HG02885 (cell line): ENCODE data around the gene NHLRC4.

Experiments
- ATAC-seq: cut with Tn5 transposase; IDR thresholded peaks from one replicate; pipeline ENCODE4 v1.9.1; 2021; ENCODE audit warnings: mild to moderate bottlenecking; ENCODE audit not compliant: unreplicated experiment, poor library complexity

Gene NHLRC4

GRCh38 chr16:580946-581498 lies 14.2 kb downstream of the NHLRC4 start:
- ATAC-seq, result no peak

DNA sequence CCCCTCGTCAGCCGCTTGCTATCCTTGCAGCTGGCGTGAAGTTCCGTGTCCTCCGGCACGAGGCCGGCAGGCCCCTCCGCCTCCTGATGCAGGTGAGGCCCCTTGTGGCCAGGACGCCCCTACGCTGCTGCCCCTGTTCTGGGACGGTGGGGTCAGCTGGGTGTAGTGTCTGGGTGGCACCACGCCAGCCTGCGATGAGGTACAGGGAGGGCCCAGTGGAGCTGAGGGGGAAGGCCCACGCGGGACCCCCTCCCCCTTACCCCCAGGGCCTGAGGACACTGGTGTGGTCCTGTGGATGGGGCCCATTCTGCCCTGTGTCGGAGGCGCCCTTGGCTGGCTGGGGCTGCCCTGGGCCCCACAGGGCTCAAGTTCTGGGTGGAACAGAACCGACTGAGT lies 15.4 kb downstream of the NHLRC4 start:
- no peak for ATAC-seq

DNA sequence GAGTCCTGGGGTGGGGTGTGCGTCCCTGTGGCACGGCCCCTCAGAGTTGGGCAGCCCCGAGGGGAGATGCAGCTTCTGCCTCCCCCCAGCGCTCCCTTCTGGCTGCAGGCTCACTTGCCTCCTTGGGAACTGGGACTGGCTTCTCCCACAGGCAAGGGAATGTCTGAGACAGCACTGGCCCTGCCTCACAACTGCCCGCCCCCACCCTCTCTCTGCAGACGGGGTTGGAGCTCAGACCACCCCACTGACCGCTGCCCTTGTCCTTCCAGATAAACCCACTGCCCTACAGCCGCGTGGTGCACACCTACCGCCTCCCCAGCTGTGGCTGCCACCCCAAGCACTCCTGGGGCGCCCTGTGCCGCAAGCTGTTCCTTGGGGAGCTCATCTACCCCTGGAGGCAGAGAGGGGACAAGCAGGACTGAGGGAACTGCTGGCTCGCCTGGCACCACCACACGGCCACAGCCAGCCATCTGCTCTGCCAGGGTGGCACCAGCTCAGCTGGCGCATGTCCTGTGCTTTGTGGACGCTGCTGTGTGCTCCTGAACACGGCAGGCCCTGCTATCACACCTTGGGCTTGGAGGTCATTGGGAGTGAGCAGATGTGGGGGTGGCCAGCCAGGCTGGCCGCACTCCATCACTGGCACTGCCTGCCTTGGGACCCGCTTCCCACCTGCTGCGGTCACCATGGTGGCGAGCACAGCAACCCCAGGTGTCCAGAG lies 16.0 kb downstream of the NHLRC4 start:
- no peak for ATAC-seq

DNA sequence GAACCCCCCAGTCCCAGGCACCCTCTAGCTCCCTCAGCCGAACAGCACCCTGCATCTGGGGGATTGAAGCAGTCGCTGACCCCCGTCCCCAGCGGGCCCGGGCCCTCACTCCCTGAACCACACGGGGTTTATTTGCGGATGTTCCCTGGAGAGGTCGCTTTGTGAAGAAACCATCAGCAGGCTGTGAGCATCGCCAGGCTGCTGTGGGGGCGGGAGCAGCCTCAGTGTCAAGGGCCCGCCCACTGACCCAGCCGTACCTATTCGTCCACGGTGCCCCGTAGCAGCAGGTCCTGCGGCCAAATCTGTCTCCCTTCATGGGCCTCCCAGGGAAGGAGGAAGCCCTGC lies 16.6 kb downstream of the NHLRC4 start:
- ATAC-seq, result no peak

GRCh38 chr16:583815-584591 lies 17.2 kb downstream of the NHLRC4 start:
- ATAC-seq, result no peak

DNA sequence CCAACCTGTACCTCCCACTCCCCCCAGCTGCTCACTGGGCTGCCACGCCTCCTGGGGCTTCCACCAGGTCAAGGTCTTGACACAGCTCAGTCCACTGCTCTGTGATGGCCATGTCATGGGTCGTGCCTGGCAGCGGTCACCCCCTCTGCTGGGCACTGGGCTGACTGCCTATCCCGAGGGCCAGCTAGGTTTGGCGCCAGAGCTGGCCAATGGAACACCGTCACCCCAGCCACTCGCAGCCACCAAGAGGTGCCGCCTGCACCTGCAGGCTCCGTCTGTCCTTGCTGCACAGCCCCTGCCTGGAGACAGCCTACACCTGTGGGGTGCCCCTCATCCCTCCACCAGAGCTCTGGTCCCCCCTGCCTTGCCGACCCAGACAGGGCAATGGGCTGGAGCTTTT lies 18.5 kb downstream of the NHLRC4 start:
- ATAC-seq, result no peak

GRCh38 chr16:586047-586644 lies 19.3 kb downstream of the NHLRC4 start:
- no peak for ATAC-seq

- no peak for ATAC-seq
Measured at GRCh38 chr16:586645-587590, 20.1 kb downstream of the NHLRC4 start.

DNA sequence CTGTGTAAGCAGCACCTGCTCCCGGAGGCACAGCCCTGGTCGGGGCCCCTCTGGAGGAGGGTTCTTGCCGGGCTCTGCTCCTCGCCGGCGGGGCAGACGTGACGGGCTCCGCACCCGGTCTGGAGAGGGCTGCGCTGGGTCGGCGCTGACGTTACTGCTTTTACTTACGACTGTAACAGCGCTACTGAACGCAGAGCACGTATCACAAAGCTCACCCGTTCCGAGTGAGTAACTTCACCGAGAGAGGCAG lies 21.8 kb downstream of the NHLRC4 start:
- ATAC-seq, result peak; percentile 11

DNA sequence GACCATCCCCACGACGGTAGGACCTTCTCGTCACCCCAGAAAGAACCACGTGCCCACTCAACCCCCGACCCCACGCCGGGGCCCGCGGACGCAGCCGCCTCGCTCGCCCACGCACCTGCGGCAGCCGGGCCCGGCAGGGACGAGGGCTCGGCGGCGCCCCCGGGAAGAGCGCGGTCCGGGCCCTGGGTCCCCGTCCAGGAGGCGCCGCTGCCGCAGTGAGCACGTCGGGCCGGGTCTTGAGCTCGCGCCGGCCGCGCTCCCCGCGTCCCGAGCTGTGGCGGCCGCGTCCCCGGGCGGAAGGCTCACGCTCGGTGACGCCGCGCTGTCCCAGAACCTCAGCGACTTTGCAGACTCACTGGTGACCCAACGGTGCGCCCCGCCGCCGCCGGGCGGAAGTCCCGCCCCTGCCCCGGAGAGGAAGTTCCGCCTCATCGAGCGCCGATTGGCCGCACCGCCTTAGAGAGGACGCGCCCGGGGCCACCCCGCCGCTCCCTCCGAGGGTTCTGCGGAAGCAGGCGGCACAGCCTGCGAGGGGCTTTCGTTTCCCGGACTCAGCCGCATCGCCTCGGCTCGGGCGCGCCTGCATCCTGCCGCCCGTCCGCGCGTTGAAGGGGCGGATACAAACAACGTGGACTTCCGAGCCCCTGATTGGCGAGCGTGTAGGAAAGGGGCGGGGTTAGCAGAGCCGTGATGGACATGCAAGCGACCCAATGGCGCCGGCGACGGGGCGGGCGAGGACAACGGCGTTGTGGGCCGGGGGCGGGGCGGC lies 22.3 kb downstream of the NHLRC4 start:
- peak; percentile 76 for ATAC-seq

- peak; percentile 78 for ATAC-seq
Measured at GRCh38 chr16:589658-590187, 22.9 kb downstream of the NHLRC4 start, which contains the start of gene RAB40C. Gene RAB40C (plus strand): TSS chr16:590066. CDS start chr16:590292, 226 bp downstream.

DNA sequence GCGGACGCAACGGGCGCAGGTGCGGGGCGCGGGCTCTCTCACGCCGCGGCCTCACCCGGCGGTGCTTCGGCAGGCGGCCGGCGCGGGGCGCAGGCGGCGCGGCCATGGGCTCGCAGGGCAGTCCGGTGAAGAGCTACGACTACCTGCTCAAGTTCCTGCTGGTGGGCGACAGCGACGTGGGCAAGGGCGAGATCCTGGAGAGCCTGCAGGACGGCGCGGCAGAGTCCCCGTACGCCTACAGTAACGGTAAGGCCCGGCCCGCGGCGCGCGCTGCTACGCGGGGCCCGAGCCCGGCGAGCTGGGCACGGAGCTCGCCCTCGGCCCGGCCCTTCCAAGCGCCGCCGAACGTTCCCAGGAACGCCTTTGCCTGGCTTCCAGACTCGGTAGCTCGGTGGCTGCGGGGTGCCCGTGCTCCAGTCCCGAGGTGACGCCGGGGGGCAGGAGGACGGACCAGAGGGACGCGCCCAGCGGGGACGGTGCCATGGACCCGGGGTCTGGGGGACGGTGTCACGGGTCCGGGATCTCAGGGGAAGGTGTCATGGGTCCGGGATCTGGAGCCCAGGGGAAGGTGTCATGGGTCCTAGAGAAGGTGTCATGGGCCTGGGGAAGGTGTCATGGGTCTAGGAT lies 23.5 kb downstream of the NHLRC4 start:
- ATAC-seq, result no peak

DNA sequence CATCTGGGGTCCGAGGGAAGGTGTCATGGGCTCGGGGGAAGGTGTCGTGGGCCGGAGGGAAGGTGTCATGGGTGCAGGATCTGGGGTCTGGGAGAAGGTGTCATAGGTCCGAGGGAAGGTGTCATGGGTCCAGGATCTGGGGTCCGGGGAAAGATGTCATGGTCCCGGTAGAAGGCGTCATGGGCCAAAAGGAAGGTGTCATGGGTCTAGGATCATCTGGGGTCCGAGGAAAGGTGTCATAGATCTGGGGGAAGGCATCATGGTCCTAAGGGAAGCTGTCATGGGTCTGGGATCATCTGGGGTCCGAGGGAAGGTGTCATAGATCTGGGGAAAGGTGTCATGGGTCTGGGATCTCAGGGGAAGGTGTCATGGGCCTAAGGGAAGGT lies 24.0 kb downstream of the NHLRC4 start:
- ATAC-seq, result no peak

DNA sequence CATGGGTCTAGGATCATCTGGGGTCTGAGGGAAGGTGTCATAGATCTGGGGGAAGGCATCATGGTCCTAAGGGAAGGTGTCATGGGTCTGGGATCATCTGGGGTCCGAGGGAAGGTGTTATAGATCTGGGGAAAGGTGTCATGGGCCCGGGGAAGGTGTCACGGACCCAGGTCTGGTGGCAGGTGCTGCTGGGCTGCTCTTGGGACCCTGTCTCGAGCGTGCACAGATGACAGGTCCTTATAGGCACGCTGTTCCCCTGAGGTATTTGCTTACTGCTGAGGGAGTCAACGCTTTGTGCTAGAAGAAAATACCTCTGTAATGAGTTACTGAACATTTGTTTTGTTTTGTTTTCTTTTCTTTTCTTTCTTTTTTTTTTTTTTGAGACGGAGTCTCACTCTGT lies 24.4 kb downstream of the NHLRC4 start:
- no peak for ATAC-seq

- ATAC-seq, result no peak
Measured at GRCh38 chr16:591892-592517, 25.2 kb downstream of the NHLRC4 start.

DNA sequence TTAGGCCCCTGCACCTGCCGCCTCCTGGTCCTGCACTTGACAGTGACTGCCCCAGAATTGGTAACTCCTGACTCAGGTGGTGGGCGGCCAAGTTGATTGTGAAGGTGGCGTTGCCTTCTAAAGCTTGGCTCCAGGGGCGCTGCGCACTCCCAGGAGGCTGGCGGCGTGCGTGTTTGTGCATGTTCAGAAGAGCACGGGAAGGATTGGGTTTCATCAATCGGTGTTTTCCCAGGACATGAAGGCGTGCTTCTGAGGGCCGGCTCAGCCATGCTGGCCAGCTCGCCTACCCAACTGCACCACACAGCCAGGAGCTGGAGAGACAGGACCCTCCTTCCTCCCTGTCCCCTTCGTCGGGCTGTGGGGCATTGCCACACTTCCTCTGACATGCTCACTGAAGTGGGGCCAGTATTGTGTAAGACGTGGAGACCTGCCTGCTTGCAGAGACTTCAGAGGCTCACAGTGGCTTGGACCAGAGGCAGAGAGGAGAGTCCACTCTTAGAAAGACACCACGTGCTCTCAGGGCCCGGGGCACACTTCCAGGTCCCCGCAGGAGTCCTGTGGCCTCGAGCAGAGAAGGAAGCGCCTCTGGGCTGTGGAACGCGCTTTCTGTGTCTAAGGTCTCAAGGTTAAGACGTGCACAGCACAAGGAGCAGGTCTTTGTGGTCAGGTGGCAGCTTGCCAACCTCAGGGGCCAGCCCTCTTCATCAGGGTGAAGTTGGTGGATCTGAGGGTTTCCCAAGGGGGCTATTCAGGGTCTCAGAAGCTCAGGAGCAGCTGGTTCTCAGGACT lies 25.9 kb downstream of the NHLRC4 start:
- ATAC-seq, result no peak

- ATAC-seq, result no peak
Measured at GRCh38 chr16:593406-593805, 26.6 kb downstream of the NHLRC4 start.

DNA sequence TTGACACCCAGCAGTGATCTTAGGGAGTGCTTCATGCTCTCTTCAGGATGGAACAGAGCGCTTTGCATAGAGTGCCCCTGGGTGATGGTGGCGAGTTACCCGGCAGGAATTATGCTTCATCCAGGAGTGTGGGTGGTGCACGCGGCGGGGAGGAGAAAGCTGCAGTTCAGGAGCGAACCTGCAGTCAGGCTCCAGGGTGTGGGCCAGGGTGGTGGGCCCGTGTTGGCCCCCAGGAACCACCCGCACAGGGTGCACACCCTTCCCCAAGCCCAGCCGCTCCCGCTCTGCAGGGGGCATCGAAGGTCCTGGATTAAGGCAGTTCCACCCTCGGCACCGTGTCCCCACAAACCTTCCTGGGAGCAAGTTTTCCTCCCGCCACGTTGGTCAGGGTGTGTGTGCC lies 27.0 kb downstream of the NHLRC4 start:
- no peak for ATAC-seq
